Activated naive CD8-positive, alpha-beta T cell treated with anti-CD3 and anti-CD28 coated beads, Interleukin-2, amount 50 U/mL, for 16 hours (primary cell): ENCODE data around the gene HIRIP3.
"Not testable (repeated sequence)": the region's sequence is repeated elsewhere in the genome, so short reads cannot be mapped to it uniquely, and the experiment has no call there.

Experiments used
- DNase-seq: peaks from one replicate; pipeline ENCODE4 v3.0.0-alpha.2; 2020; ENCODE audit warnings: low read depth, low spot score

Gene HIRIP3

GRCh38 chr16:29995324-29995910 lies at the start of gene HIRIP3:
TSS of gene HIRIP3 (minus strand) at chr16:29995617. CDS start at chr16:29995605, 12 bp downstream.
- DNase-seq, result peak; percentile 66

DNA sequence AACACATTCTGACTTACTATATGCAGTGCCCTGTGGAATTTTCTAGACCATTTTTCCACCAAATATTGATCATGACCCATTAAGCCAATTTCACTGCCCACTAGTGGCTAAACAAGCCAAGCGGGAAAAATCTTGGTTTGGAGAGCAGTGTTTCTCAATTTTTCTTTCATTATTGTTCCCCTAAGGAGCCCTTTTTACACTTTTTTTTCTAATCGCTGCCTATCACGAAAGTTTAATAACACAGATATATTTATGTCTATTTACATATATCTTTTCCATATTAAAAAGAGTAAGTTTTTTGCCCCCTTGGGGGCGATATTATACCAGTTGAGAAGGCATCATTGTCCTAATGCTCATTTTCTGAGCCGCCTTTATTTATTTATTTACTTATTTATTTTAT lies 46.4 kb upstream of the HIRIP3 start:
- no peak for DNase-seq

GRCh38 chr16:30040690-30041089 lies 45.3 kb upstream of the HIRIP3 start:
- DNase-seq, result not testable (repeated sequence)

DNA sequence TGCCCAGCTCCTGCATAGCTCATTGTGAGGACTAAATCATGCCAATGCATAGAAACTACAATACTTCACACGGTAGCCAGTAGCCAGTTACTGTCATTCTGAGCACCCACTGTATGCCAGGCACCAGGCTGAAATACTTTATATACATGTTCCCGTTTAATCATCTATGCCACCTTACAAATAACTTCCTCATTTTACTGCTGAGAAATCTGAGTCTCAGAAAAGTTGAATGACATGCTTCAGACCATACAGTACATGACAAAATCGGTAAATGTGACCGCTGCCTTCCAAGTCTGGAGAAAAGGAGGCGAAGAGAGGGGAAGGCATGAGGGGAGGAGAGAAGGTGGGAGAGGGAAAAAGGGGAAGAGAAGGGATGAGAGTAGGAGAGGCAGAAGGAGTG lies 44.8 kb upstream of the HIRIP3 start:
- no peak for DNase-seq

DNA sequence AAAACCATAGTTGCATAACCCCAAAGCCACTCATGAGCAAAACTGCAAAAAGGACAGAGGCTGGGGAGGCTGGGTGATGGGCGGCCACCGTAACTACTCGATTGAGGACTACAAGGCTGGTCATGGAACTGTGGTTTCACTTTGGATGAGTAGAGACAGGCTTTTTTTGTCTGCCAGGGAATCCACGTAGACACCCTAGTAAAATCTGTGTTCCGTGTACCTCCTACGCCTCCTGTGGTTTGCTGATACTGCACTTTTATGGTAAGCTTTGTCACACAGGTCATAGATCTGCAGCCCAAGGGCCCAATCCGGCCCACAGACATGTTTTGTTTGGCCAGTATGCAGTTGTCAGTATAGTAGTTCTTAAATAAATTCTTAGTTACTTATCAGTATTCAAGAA lies 37.9 kb upstream of the HIRIP3 start:
- no peak for DNase-seq

DNA sequence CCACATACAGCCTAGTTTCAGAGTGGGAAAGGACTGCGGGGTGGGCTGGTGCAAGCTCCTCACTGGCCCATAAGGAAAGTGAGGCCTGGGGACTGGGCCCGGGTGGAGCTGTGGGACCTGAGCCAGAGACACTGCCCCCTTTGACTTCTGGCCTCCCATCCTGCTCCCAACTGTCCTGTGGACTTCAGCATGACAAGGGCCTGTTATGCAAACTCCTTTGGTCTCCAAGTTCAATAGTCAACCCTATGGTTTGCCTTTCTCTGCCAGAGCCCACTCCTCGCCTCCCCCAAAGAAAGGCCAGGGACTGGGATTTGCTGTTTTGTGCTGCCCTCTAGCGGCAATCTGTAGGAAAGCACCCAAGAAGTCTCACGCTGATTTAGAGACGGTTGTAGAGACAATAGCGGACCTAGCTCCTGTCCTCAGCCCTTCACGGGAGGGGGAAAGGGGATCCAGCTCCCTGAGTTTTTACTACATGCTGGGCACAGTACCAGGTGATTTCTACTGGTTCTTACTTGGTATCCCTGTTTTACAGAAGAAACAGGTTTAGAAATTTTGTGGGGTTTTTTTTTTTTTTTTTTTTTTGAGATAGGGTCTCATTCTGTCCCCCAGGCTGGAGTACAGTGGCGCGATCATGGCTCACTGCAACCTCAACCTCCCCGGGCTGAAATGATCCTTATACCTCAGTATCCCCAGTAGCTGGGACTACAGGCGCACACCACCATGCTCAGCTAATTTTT lies 36.8 kb upstream of the HIRIP3 start:
- peak; percentile 39 for DNase-seq

GRCh38 chr16:30031477-30031918 lies 36.1 kb upstream of the HIRIP3 start:
- no peak for DNase-seq

DNA sequence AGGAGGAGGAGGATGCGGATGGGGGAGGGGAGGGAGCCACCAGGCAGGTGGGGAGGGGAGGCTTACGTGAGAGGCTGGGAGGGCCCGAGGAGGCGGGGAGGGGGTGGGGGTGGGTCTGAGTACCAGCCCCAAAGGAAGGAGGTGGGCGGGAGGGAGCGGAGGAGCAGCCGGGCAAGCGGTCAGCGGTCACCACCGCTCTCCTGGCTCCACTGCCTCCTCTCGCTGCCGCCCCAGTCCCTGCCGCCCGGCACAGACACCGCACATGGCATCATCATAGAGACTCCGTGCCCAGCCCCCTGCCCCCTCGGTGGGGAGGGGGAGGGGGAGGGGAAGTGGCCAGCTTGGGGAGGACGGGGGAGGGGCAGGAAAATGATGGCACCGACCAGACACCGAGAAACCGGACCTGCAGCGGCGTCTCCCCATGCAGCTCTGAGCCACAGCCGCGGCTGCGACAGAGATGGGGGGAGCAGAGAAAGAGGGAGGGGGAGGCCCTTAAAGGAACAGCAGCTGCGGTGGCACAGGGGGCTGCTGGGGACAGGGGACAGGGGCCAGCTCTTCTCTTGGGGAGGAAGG lies 35.5 kb upstream of the HIRIP3 start, which contains the start of gene TLCD3B:
Gene TLCD3B, minus strand, starts transcription at position 431 of the 573 bp plus-strand sequence. CDS start 744 bp downstream, outside the sequence.
- no peak for DNase-seq

DNA sequence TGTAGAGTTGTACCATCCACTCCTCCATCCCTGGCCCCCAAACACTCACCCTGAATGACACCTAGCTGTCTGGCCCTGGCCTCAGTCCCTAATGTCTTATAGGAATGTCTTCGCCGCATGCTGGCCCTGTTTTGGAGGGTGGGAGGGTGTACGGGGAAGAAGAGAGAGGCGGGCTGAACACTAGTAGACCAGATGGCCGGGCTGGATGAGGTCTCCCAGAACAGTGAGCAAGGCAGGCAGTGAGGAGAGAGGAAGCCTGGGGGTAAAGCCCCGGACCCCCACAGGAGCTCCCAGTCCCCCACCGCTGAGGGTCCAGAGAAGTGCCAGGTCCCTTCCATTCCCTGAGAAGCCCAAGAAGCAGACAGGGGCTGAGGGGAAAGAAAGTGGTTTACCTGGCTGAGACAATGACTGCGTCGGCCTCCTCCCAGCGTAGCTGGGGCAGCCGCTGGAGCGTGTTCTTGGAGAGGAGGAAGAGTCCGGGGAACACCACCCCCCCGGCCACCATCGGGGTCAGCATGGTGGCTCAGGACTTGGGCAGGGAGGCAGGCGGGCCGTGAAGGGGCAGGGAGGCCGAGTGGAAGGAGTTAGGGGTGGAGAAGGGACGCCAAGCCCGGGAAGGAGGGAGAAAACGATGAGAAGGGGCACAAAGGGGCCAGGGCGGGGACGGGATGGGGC lies 34.7 kb upstream of the HIRIP3 start:
- DNase-seq, result no peak

DNA sequence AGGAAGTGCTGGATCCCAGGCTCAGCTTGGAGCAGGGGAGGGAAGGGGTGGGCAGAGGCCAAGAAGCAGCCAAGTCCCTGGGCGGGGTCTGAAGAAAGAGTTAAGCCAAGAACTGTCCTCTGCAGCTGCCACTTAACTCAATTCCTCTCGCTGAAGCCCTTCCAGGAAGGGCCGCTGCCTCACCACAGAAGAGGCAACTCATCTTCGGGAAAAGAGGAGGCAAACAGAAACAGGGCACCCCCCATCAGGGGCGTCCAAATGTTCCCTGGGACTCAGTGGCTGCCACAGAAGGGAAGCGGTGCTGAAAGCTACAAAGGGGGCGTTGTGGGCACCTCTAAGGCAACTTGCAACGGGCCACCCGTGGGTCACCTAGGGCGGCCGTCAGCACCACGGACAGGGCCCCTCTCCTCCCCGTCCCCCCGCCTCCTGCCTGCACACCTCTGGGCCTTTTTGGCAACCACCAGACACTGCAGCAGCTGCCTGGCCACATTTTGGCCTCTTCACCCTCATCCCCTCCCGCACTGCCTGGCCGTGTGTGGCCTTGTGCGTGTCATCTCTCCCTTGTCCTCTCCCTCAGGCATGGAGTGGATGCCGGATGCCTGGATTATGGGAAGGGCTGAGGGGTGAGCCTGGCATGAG lies 33.1 kb upstream of the HIRIP3 start:
- no peak for DNase-seq

DNA sequence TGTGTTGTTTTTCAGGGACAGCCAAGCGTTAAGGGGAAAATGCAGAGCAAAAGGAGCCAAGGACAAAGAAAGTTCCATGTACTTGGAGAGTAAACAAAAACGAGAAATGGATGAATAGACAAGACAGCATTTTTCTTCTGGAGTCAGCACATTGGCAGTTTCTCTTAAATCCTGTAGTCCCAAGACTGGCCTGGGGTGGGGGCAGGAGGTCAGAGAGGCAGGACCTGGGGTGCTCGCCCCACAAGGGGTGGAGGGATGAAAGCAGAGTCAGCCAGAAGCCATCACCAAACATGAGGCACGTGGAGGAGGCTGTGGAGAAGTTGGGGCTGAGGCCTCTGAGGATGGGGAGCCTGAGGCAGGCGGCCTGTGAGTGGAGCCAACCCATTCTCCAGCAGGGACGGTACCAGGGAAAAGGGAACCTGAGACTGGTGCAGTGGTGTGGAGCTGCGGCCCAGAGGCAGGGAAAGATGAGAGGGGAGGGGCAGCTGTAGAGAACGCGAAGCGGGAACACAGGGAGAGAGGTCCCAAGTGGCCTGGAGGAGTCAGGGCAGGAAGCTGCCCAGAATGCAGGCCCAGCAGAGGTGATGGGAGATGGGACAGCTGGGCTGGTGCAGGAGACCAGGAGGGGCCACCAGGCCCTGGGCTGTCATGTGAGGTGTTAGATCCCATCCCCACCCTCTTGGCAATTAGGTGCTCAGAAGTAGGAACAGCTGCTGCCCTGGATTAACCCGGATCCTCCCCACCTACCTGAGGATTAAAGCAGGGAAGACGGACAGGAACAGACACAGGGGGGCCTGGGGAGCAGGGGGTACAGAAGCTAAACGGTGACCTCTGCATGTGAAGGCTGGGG lies 32.4 kb upstream of the HIRIP3 start:
- no peak for DNase-seq

DNA sequence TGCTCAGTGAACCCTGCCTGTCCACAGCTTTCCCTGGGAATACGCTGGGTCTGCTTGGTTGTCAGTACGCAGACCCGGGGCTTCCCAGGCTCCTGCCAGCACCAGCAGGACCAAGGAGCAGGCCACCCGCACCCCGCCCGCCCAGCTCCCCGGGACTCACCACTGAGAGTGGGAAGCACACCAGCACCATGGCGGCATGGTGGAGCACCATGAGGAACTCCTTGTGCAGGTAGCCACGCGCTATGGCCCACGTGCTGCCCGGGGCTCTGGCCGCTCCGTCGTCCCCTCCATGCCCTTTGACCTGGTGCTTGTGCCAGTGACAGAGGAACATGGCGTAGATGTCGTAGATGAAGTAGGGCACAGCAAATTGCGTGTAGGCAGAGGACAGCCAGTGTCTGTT lies 31.0 kb upstream of the HIRIP3 start:
- DNase-seq, result no peak

GRCh38 chr16:30025574-30025973 lies 30.2 kb upstream of the HIRIP3 start:
- no peak for DNase-seq

GRCh38 chr16:30025156-30025555 lies 29.7 kb upstream of the HIRIP3 start:
- DNase-seq, result no peak

- DNase-seq, result no peak
Observed at GRCh38 chr16:30024451-30024850, 29.0 kb upstream of the HIRIP3 start.

GRCh38 chr16:30023586-30023985 lies 28.2 kb upstream of the HIRIP3 start:
- no peak for DNase-seq

GRCh38 chr16:30022887-30023286 lies 27.5 kb upstream of the HIRIP3 start, which contains the start of gene C16orf92:
TSS of gene C16orf92 (plus strand) at chr16:30023198. CDS start at chr16:30023341, 143 bp downstream.
- DNase-seq, result no peak

- no peak for DNase-seq
Observed at GRCh38 chr16:30018731-30019158, 23.3 kb upstream of the HIRIP3 start.

DNA sequence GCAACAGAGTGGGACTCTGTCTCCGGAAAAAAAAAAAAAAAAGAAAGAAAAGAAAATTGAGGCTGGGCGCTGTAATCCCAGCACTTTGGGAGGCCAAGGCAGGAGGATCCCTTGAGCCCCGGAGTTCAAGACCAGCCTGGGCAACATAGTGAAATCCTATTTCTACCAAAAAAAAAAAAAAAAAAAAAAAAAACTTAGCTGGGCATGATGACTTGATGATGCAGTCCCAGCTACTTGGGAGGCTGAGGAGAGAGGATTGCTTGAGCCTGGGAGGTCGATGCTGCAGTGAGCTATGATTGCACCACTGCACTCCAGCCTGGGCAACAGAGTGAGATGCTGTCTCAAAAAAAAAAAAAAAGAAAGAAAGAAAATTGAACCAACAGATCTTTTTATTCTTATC lies 22.5 kb upstream of the HIRIP3 start:
- not testable (repeated sequence) for DNase-seq

GRCh38 chr16:30017277-30017656 lies 21.9 kb upstream of the HIRIP3 start:
- DNase-seq, result no peak
